HG03565 (cell line): Measurements from ENCODE around the gene TM4SF20.
"Not testable (repeated sequence)": the region's sequence is repeated elsewhere in the genome, so short reads cannot be mapped to it uniquely, and the experiment has no call there.

Experiments used
- ATAC-seq: cut with Tn5 transposase; IDR thresholded peaks from one replicate; pipeline ENCODE4 v1.9.1; 2021; ENCODE audit warnings: mild to moderate bottlenecking, moderate library complexity; ENCODE audit not compliant: unreplicated experiment

The TM4SF20 gene

DNA sequence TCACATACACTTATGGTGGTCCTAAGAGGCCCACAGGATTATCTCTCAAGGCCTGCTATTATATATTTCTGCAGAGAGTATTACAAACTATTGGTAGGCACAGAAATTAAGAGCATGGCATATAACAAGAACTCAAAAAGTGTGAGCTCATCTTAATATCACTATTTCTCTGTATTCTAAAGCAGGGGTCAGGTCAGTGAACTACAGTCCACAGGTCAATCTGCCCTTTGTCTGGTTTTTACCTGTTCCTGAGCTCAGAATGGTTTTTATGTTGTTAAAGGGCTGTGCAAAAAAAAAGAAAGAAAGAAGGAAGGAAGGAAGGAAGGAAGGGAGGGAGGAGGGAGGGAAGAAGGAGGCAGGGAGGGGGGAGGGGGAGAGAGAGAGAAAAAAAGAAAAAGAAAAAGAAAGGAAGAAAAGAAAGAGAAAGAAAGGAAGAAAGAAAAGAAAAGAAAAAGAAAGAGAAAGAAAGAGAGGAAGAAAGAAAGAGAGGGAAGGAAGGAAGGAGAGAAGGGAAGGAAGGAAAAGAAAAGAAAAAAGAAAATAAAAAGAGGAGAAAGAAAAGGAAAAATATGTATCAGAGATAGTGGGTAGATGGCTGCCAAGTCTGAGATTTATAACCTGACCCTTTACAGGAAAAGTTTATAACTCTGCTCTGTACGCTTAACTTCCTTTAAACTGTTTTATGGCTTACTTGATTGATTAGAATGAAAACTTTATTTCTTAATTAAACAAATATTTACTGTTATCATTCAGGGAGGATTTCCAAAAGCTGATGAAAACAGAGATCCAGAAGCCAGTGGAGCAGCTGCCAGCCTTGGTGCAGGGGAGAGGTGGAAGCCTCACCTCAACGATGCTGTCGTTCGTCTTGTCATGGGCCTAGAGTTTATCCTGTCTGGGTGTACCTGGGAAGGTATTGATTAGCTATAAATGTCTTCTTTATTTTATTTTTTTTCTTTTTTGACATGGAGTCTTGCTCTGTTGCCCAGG lies 19.9 kb upstream of the TM4SF20 start:
- no peak for ATAC-seq

GRCh38 chr2:227397562-227397961 lies 18.5 kb upstream of the TM4SF20 start:
- ATAC-seq, result no peak

- ATAC-seq, result no peak
Measured at GRCh38 chr2:227395556-227395955, 16.4 kb upstream of the TM4SF20 start.

- no peak for ATAC-seq
Measured at GRCh38 chr2:227394401-227394800, 15.3 kb upstream of the TM4SF20 start.

DNA sequence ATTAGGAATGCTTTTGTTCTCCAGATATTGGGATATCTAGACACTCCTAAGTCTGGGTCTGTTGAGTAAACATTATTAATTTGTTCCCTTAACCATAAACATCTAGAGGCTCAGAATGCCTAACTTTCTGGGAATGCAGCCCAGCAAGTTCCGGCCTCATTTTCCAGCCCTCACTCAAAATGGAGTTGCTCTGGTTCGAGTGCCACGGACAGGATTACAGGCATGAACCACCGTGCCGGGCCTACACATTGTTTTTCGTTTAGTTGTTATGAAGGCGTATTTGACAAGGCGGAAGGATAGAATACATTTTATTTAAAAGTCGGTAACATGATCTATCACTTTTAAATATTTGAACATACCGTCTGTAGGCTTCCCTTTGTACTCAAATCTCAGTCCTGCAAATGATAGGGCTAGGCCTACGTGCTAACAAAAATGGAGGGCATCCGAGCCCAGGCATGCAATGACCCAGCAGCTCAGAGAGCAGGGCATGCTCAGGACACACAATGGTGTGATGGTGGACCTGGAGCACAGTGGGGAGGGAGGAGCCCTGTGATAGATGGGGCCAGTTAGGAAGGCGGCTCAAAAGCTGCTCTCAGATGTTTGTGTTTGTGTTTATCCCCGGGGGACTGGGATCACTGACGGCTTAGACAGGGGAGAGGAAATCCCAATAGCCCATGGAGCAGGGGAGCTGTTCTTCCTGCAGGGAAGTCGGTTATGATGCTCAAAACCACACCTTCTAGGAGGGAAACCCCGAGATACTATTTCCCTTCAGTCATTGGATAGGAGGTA lies 11.6 kb upstream of the TM4SF20 start:
- ATAC-seq, result no peak

DNA sequence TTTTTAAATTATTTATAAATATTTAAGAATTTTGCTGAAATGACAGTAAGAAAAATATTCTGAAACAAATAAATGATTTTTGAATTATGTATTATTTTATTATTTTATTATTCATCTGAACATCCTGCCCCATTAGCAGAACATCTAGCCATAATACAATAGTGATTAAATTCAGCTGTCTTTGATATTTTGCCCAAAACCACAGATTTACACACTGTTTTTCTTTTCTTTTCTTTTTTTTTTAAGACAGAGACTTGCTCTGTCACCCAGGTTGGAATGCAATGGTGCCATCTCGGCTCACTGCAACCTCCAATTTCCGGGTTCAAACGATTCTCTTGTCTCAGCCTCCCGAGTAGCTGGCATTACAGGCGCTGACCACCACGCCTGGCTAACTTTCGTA lies 10.6 kb upstream of the TM4SF20 start:
- no peak for ATAC-seq

GRCh38 chr2:227389231-227389630 lies 10.1 kb upstream of the TM4SF20 start:
- no peak for ATAC-seq

DNA sequence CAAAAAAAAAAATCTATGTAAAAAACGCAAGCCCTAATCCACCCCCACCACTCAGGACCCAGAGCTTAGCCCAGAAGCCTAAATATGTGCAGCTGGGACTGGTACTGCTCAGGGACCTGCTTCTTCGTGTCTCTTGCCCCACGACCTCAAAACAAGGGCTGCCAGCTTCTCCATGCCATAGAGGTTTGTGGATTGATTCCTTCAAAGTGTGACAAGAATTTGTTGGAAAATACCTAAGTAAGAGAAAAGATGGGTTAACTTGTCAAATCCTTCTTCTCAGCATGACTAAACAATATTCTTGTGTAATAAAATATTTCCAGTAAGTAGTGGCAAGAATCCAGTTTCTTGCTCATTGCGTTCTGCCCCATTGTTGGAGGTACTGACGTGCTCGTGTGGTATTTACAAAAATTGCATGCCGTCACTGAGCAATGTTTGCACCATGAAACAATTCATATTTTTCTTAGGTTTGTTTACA lies 9.5 kb upstream of the TM4SF20 start:
- ATAC-seq, result no peak

DNA sequence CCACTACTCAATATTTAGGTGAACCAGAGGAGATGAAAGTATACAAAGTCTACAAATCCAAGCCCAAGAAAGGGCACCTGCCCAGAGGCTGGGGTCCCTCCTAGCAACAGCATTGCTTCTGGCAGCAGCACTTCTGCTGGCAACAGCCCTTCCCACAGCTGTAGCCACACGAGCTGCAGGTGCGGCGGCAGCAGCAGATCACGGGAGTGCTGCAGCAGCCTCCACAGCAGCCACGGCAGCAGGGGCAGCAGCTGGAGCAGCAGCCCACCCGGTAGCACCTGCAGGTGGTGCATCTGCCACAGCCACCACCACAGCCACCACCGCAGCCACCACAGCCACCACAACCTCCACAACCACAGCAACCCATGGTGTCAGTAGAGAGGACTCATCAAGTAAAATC lies 8.5 kb upstream of the TM4SF20 start, which contains the start of gene SCYGR1:
Gene SCYGR1 (minus strand): TSS at position 367 of the 400 bp plus-strand sequence. CDS start 0 bp downstream, at position 367.
- ATAC-seq, result not testable (repeated sequence)

- ATAC-seq, result no peak
Measured at GRCh38 chr2:227386630-227387029, 7.5 kb upstream of the TM4SF20 start.

GRCh38 chr2:227383686-227384085 lies 4.6 kb upstream of the TM4SF20 start:
- no peak for ATAC-seq

GRCh38 chr2:227382241-227382835 lies 3.2 kb upstream of the TM4SF20 start:
- ATAC-seq, result not testable (repeated sequence)

GRCh38 chr2:227378371-227378782 lies 729 bp downstream of the TM4SF20 start:
- no peak for ATAC-seq

DNA sequence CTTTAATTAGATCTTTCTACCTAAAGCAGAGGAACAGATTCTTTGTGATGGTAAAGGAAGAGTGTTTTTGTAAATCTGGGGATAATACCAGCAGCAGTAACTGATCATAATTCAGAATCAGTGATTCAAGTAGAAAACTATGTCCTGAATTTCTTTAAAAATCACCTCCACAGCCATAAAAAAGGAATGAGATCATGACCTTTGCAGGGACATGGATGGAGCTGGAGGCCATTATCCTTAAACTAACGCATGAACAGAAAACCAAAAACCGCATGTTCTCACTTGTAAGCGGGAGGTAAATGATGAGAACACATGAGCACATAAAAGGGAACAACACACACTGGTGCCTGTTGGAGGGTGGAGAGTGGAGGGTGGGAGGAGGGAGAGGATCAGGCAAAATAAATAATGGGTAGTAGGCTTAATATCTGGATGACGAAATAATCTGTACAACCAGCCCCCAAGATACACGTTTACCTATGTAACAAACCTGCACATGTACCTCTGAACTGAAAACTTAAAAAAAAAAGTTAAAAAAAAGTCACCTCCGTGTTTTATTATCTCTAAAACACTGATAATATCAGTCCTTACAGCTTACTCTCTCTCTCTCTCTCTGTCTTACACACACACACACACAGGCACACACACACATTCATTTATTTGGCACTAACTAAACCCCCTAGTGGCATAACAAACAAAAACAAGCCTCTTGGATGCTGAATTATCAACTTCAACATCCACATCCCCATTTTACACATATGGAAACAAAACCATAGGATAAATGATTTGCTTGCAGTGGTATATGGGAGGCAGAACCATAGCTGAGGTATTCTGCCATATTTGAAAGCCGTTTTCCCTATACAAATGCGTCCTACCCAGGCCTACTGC lies 1.4 kb downstream of the TM4SF20 start:
- no peak for ATAC-seq

GRCh38 chr2:227376656-227377396 lies 2.3 kb downstream of the TM4SF20 start:
- ATAC-seq, result no peak

- ATAC-seq, result no peak
Measured at GRCh38 chr2:227374158-227374557, 4.9 kb downstream of the TM4SF20 start.

DNA sequence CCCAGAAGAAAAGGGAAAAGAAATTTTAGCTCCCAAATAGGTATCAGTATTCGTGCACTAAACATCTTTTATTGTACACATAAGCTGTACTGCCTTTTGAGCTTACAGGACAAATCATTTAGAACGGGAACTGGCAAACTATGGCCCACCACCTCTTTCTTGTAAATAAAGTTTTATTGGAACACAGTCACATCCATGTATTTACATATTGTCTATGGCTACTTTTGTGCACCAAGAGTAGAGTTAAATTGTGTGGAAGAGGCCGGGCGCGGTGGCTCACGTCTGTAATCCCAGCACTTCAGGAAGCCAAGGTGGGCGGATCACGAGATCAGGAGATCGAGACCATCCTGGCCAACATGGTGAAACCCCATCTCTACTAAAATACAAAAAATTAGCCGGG lies 5.7 kb downstream of the TM4SF20 start:
- no peak for ATAC-seq

- no peak for ATAC-seq
Measured at GRCh38 chr2:227370791-227371312, 8.3 kb downstream of the TM4SF20 start.

- no peak for ATAC-seq
Measured at GRCh38 chr2:227370092-227370491, 9.0 kb downstream of the TM4SF20 start.
